Spleen (tissue), 11 donors: Measurements from ENCODE around the gene TNFSF9. TPM values are rescaled to one million over a fixed set of nuclear protein-coding genes. Genes with fewer than 3 reads are reported as not detected.
A peak's percentile ranks its signal among the peaks of the same experiment; 100 is the strongest.

Source experiments
- DNase-seq: peaks from one replicate; pipeline ENCODE4 v3.0.0-alpha.2; 2020
- H3K27ac ChIP-seq, 8 donors: fragments of 200-600 bp; sonication (generic) in 7 of 8; 1 replicate in 4 of 8; 2 replicates in 4 of 8; pipeline versions ENCODE4 v1.5.0 to v1.8.0; 2016 to 2021; ENCODE audit warnings: inconsistent platforms in 4 of 8, mild to moderate bottlenecking in 4 of 8, moderate library complexity in 1 of 8
- H3K27me3 ChIP-seq, 7 donors: fragments of 200-600 bp; sonication (generic) in 6 of 7; replicated peaks in 1 of 7; 1 replicate in 4 of 7; 2 replicates in 3 of 7; pipeline versions ENCODE4 v1.5.0 to v1.8.0; 2016 to 2021; ENCODE audit warnings: inconsistent platforms in 3 of 7, mild to moderate bottlenecking in 1 of 7
- H3K36me3 ChIP-seq, 6 donors: fragments of 200-600 bp; sonication (generic) in 5 of 6; 1 replicate in 4 of 6; 2 replicates in 2 of 6; pipeline versions ENCODE4 v1.5.0 to v1.8.0; 2016 to 2021; ENCODE audit warnings: inconsistent platforms in 2 of 6
- H3K4me1 ChIP-seq, 6 donors: fragments of 200-600 bp; sonication (generic) in 5 of 6; 1 replicate in 3 of 6; 2 replicates in 3 of 6; pipeline versions ENCODE4 v1.5.0 to v1.8.0; 2016 to 2021; ENCODE audit warnings: inconsistent platforms in 3 of 6
- H3K4me3 ChIP-seq, 8 donors: fragments of 200-600 bp; sonication (generic) in 7 of 8; 1 replicate in 4 of 8; 2 replicates in 4 of 8; pipeline versions ENCODE4 v1.5.0 to v1.8.0; 2016 to 2021; ENCODE audit warnings: inconsistent platforms in 4 of 8, mild to moderate bottlenecking in 4 of 8, moderate library complexity in 2 of 8
- H3K9me3 ChIP-seq, 8 donors: fragments of 200-600 bp; sonication (generic) in 7 of 8; 1 replicate in 4 of 8; 2 replicates in 4 of 8; pipeline versions ENCODE4 v1.5.0 to v1.8.0; 2016 to 2021; ENCODE audit warnings: inconsistent platforms in 4 of 8
- CTCF ChIP-seq, 11 experiments: fragments of 200-600 bp in 7 of 11; fragments of 450-650 bp in 4 of 11; sonication (generic) in 4 of 11; IDR thresholded peaks in 8 of 11; conservative IDR thresholded peaks in 3 of 11; 1 replicate in 7 of 11; 2 replicates in 4 of 11; pipeline versions ENCODE4 v1.4.0 to v1.8.0; 2016 to 2021; ENCODE audit warnings: antibody characterized with exemption in 11 of 11, inconsistent platforms in 4 of 11, mild to moderate bottlenecking in 1 of 11
- POLR2A ChIP-seq, 3 donors: fragments of 450-650 bp; IDR thresholded peaks; one replicate each; pipeline ENCODE4 v1.5.1; 2017; ENCODE audit warnings: antibody characterized with exemption in 3 of 3, mild to moderate bottlenecking in 1 of 3
- POLR2AphosphoS5 ChIP-seq, 3 donors: sonication (generic); formaldehyde crosslinking; IDR thresholded peaks; one replicate each; pipeline ENCODE4 v1.5.1; 2017; ENCODE audit warnings: antibody characterized with exemption in 3 of 3
- WGBS, 5 donors: extraction: QIAGEN DNeasy Blood & Tissue Kit in 3 of 5; methylation state at CpG; one replicate each; pipeline versions ENCODE4 v1.1.5 to v1.1.7; 2013 to 2018; 5-methylcytosine and 5-hydroxymethylcytosine counted together
- intact Hi-C: fragments of 100-400 bp; cut with DNase I; formaldehyde crosslinking; loops from one replicate; pipeline ENCODE4 v1.15.0; 2023; ENCODE audit warnings: low total_unique reads
- polyA plus RNA-seq, 3 donors: library from polyadenylated mRNA; stranded (reverse); fragments of 200-250 nt; gene quantifications; one replicate each; pipeline ENCODE4 v1.2.1, GENCODE V29; 2013
- total RNA-seq, 7 donors: library from RNA; depleted of rRNA in 3 of 7; stranded (reverse); fragments of >200 nt in 3 of 7; fragmentation: NEBNext Ultra II Directional in 4 of 7; extraction: Animal tissue kit (Norgen Biotek cat#: 25700) in 4 of 7; gene quantifications; one replicate each; pipeline versions ENCODE4 v1.1.0 to v1.2.1, GENCODE V29; 2016 to 2021
- donor health status: healthy with polysubstance abuse.
- donor health status: DM: no; HTN: no; CAD: no; lungs with moderate emphysema.
- donor health status: DM: no; HTN: no; CAD: no.
- donor health status: Bipolar disorder and iron deficiency.
- donor health status: healthy.
- donor health status: DM: no; HTN: no; CAD: no.
- donor health status: DM: yes; HTN: yes; CAD: no.

Gene TNFSF9
- total and polyA plus RNA-seq, 10 donors: 0.72 to 4.1 (median 2.9) TPM

DNA sequence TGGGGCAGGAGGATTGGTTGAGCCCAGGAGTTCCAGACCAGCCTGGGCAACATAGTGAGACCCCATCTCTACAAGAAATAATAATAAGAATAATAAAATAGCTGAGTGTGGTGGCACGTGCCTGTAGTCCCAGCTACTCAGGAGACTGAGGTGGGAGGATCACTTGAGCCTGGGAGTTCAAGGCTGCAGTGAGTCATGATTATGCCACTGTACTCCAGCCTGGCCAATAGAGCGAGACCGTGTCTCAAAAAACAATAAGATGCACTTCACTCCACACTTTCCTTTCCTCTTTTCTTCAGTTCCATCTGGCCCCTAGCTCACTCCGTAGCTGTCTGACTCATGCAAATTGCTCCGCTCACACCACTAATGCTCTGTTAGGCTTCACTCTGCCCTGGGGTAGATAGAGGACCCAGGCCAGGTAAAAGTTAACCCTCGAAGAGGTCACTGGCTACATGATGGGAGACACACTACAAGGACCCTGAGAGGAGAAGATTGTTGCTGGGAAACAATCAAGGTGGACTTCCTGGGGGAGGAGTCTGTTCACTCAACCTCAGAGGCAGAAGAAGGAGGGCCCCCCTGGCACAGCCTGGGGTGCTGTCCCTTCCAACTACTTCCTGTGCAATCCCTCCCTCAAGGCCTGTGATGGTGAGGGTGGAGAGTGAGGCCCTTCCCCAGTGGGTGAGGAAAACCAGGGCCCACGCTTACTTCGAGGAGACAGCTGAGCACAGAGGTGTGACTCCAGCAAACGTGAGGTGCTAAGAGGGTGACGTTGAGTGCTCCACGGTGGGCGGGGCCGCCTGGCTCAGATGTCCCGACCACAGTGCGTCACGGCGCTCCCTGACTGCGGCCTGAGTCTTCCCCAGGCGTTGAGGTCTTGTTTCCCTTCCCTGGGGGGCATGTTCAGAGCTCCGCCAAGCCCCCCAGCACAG is 8.8 kb upstream of the TNFSF9 start:
- 49 to 55% (median 52%) methylated on average over 10 to 20 of the region's 20 CpGs for WGBS, 5 donors
- TF ChIP-seq POLR2AphosphoS5 (IDR thresholded peaks at IDR 0.05) (peak; percentile 64 to 75 (median 66)), CTCF (IDR thresholded peaks at IDR 0.05 in 8 of 11, conservative IDR thresholded peaks at IDR 0.05 in 3 of 11) (no peak), POLR2A (IDR thresholded peaks at IDR 0.05) (no peak)
- H3K4me1 ChIP-seq: peaks cover 14 to 65% (median 43%) of the 10 kb centered on the region in 6 donors
- H3K27ac ChIP-seq: peak overlapping the region in 7 of 8 donors; percentile 64 to 87 (median 73)
- peak overlapping the region in 1 of 8 donors; percentile 49 for H3K4me3 ChIP-seq
- intact Hi-C loops: no loop called here
- H3K9me3 ChIP-seq: no peaks in the 10 kb centered on the region
- H3K36me3 ChIP-seq: no peaks in the 10 kb centered on the region
- no peaks in the 10 kb centered on the region for H3K27me3 ChIP-seq
- peak; percentile 92 for DNase-seq

DNA sequence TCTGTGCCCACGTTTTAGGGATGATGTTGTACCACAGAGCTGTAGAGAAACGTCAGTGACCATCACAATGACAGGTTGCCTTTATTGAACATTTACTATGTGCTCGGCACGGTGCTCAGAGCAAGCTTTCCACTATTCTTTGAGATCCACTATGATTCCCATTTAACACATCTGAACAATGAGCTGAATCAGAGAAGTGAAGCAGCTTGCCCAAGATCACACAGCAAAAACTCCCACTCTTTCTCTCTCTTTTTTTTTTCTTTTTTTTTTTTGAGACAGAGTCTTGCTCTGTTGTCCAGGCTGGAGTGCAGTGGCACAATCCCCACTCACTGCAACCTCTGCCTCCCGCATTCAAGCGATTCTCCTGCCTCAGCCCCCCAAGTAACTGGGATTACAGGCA is 8.1 kb upstream of the TNFSF9 start:
- Histone ChIP-seq H3K27me3 (no peaks in the 10 kb centered on the region), H3K4me1 (peaks cover 8 to 58% (median 35%) of the 10 kb centered on the region in 6 donors), H3K4me3 (peak overlapping the region in 1 of 8 donors; percentile 49), H3K9me3 (no peaks in the 10 kb centered on the region), H3K36me3 (no peaks in the 10 kb centered on the region), H3K27ac (peak overlapping the region in 7 of 8 donors; percentile 64 to 87 (median 73))
- intact Hi-C loops: no loop called here
- DNase-seq: no peak
- TF ChIP-seq POLR2AphosphoS5 (IDR thresholded peaks at IDR 0.05): no peak
- 76 to 85% (median 81%) methylated on average over 6 of the region's 6 CpGs for WGBS, 5 donors

DNA sequence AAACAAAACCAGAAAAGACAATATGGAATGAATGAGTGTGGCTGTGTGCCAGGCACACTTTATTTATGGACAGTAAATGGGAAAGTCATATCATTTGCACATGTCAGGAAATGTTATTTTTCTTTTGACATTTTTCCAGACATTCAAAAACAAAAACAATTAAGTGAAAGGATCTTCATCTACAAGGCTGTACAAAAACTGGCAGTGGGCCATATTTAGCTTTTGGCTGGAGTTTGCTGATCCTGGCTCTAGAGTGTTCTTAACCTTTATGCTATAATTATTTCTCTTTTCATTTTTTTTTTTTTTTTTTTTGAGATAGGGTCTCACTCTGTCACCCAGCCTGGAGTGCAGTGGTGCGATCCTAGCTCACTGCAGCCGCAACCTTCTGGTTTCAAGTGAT is 6.5 kb upstream of the TNFSF9 start:
- H3K27ac ChIP-seq: peak overlapping the region in 1 of 8 donors; percentile 38
- H3K36me3 ChIP-seq: no peaks in the 10 kb centered on the region
- no peaks in the 10 kb centered on the region for H3K9me3 ChIP-seq
- H3K4me1 ChIP-seq: peaks cover 3 to 58% (median 32%) of the 10 kb centered on the region in 6 donors
- H3K4me3 ChIP-seq: no peak overlapping the region
- intact Hi-C loops: no loop called here
- no peaks in the 10 kb centered on the region for H3K27me3 ChIP-seq
- no peak for DNase-seq
- WGBS, 5 donors: 67 to 91% (median 77%) methylated on average over 2 of the region's 2 CpGs
- TF ChIP-seq POLR2A (IDR thresholded peaks at IDR 0.05) (no peak), POLR2AphosphoS5 (IDR thresholded peaks at IDR 0.05) (no peak), CTCF (IDR thresholded peaks at IDR 0.05 in 8 of 11, conservative IDR thresholded peaks at IDR 0.05 in 3 of 11) (no peak)

- Histone ChIP-seq H3K4me3 (peak overlapping the region in 1 of 8 donors; percentile 21), H3K36me3 (no peaks in the 10 kb centered on the region), H3K9me3 (no peaks in the 10 kb centered on the region), H3K27me3 (peaks cover 0 to 31% (median 7%) of the 10 kb centered on the region in 7 donors), H3K27ac (peak overlapping the region in 5 of 8 donors; percentile 7 to 75 (median 60)), H3K4me1 (peaks cover 6 to 70% (median 49%) of the 10 kb centered on the region in 6 donors)
- 65 to 80% (median 68%) methylated on average over 17 of the region's 17 CpGs for WGBS, 5 donors
- DNase-seq: peak; percentile 76
- TF ChIP-seq POLR2AphosphoS5 (IDR thresholded peaks at IDR 0.05) (no peak), CTCF (IDR thresholded peaks at IDR 0.05 in 8 of 11, conservative IDR thresholded peaks at IDR 0.05 in 3 of 11) (no peak), POLR2A (IDR thresholded peaks at IDR 0.05) (no peak)
- intact Hi-C loops: no loop called here
Observed at GRCh38 chr19:6527893-6528543, 2.8 kb upstream of the TNFSF9 start.
